ENCODE data around the gene GPR78. TPM values are rescaled to one million over a fixed set of nuclear protein-coding genes. Genes with fewer than 3 reads are reported as not detected.
A peak's percentile ranks its signal among the peaks of the same experiment; 100 is the strongest.

Gene GPR78
- 1 to 10 TPM in 2 of 4 donors, under 1 TPM in 2; 0.32 to 1.8 (median 1.1) TPM for polyA plus RNA-seq (ENCODE audit: insufficient read length in 4 of 4)

- DNase-seq (ENCODE audit: low read depth in 4 of 4, low spot score in 2 of 4) = peak in 2 of 4 donors; percentile 69 to 76
Observed at GRCh38 chr4:8580321-8581093, at the start of gene GPR78. GPR78 (plus strand) TSS chr4:8580392; CDS start chr4:8580983, 591 bp downstream.

- no peak for DNase-seq (ENCODE audit: low read depth in 4 of 4, low spot score in 2 of 4)
Observed at GRCh38 chr4:8532245-8532781, 47.9 kb upstream of the GPR78 start.

- DNase-seq (ENCODE audit: low read depth in 4 of 4, low spot score in 2 of 4) = no peak
Observed at GRCh38 chr4:8533274-8533865, 46.8 kb upstream of the GPR78 start.

- peak in 3 of 4 donors; percentile 53 to 82 (median 59) for DNase-seq (ENCODE audit: low read depth in 4 of 4, low spot score in 2 of 4)
Observed at GRCh38 chr4:8534129-8534528, 46.1 kb upstream of the GPR78 start.

- DNase-seq (ENCODE audit: low read depth in 4 of 4, low spot score in 2 of 4) = peak in 1 of 4 donors; percentile 28
Observed at GRCh38 chr4:8534611-8535010, 45.6 kb upstream of the GPR78 start.

- DNase-seq (ENCODE audit: low read depth in 4 of 4, low spot score in 2 of 4) = no peak
Observed at GRCh38 chr4:8536467-8536866, 43.7 kb upstream of the GPR78 start.

- DNase-seq (ENCODE audit: low read depth in 4 of 4, low spot score in 2 of 4) = peak in 1 of 4 donors; percentile 36
Observed at GRCh38 chr4:8537041-8537461, 43.1 kb upstream of the GPR78 start.

GRCh38 chr4:8538076-8538702 lies 42.0 kb upstream of the GPR78 start:
- DNase-seq (ENCODE audit: low read depth in 4 of 4, low spot score in 2 of 4) = no peak

GRCh38 chr4:8538703-8539567 lies 41.3 kb upstream of the GPR78 start:
- no peak for DNase-seq (ENCODE audit: low read depth in 4 of 4, low spot score in 2 of 4)

GRCh38 chr4:8539661-8540060 lies 40.5 kb upstream of the GPR78 start:
- no peak for DNase-seq (ENCODE audit: low read depth in 4 of 4, low spot score in 2 of 4)

GRCh38 chr4:8540072-8540471 lies 40.1 kb upstream of the GPR78 start:
- no peak for DNase-seq (ENCODE audit: low read depth in 4 of 4, low spot score in 2 of 4)

- no peak for DNase-seq (ENCODE audit: low read depth in 4 of 4, low spot score in 2 of 4)
Observed at GRCh38 chr4:8540586-8540985, 39.6 kb upstream of the GPR78 start.

GRCh38 chr4:8540991-8541390 lies 39.2 kb upstream of the GPR78 start:
- no peak for DNase-seq (ENCODE audit: low read depth in 4 of 4, low spot score in 2 of 4)

- DNase-seq (ENCODE audit: low read depth in 4 of 4, low spot score in 2 of 4) = no peak
Observed at GRCh38 chr4:8541981-8542715, 38.0 kb upstream of the GPR78 start.

- no peak for DNase-seq (ENCODE audit: low read depth in 4 of 4, low spot score in 2 of 4)
Observed at GRCh38 chr4:8542776-8543525, 37.2 kb upstream of the GPR78 start.

- no peak for DNase-seq (ENCODE audit: low read depth in 4 of 4, low spot score in 2 of 4)
Observed at GRCh38 chr4:8543623-8544022, 36.6 kb upstream of the GPR78 start.

GRCh38 chr4:8544282-8544681 lies 35.9 kb upstream of the GPR78 start:
- no peak for DNase-seq (ENCODE audit: low read depth in 4 of 4, low spot score in 2 of 4)

- no peak for DNase-seq (ENCODE audit: low read depth in 4 of 4, low spot score in 2 of 4)
Observed at GRCh38 chr4:8544741-8545438, 35.3 kb upstream of the GPR78 start.

GRCh38 chr4:8545439-8545765 lies 34.8 kb upstream of the GPR78 start:
- no peak for DNase-seq (ENCODE audit: low read depth in 4 of 4, low spot score in 2 of 4)
